Pons (tissue), 1 donor: Measurements from ENCODE around the gene SPZ1.
"Not testable (repeated sequence)": the region's sequence is repeated elsewhere in the genome, so short reads cannot be mapped to it uniquely, and the experiment has no call there.

ENCODE experiments used
- DNase-seq: peaks from one replicate; pipeline ENCODE4 v3.0.0-alpha.2; 2016; ENCODE audit warnings: low spot score

SPZ1 gene

GRCh38 chr5:80319702-80320101, at the start of gene SPZ1:
TSS of gene SPZ1 (plus strand) at chr5:80320002. CDS start at chr5:80320216, 214 bp downstream.
- no peak for DNase-seq

GRCh38 chr5:80270543-80270942, 49.3 kb upstream of the SPZ1 start:
- not testable (repeated sequence) for DNase-seq

- peak; percentile 81 for DNase-seq
These were observed 44.5 kb upstream of the SPZ1 start for GRCh38 chr5:80275347-80275746.

GRCh38 chr5:80276186-80276585, 43.6 kb upstream of the SPZ1 start:
- no peak for DNase-seq

GRCh38 chr5:80277191-80277590, 42.6 kb upstream of the SPZ1 start:
- DNase-seq = no peak

GRCh38 chr5:80282054-80282453, 37.7 kb upstream of the SPZ1 start:
- no peak for DNase-seq

- no peak for DNase-seq
These were observed 36.4 kb upstream of the SPZ1 start for GRCh38 chr5:80283360-80283759.

- DNase-seq = no peak
These were observed 35.1 kb upstream of the SPZ1 start for GRCh38 chr5:80284720-80285119.

GRCh38 chr5:80288177-80288576, 31.6 kb upstream of the SPZ1 start:
- DNase-seq = no peak

GRCh38 chr5:80289320-80289719, 30.5 kb upstream of the SPZ1 start:
- DNase-seq = no peak

- DNase-seq = no peak
These were observed 28.0 kb upstream of the SPZ1 start for GRCh38 chr5:80291761-80292160.

- no peak for DNase-seq
These were observed 23.7 kb upstream of the SPZ1 start for GRCh38 chr5:80296121-80296520.

- no peak for DNase-seq
These were observed 20.2 kb upstream of the SPZ1 start for GRCh38 chr5:80299601-80300000.

GRCh38 chr5:80300125-80300524, 19.7 kb upstream of the SPZ1 start:
- no peak for DNase-seq

- not testable (repeated sequence) for DNase-seq
These were observed 19.0 kb upstream of the SPZ1 start for GRCh38 chr5:80300796-80301195.

- DNase-seq = not testable (repeated sequence)
These were observed 18.5 kb upstream of the SPZ1 start for GRCh38 chr5:80301342-80301741.

- no peak for DNase-seq
These were observed 17.2 kb upstream of the SPZ1 start for GRCh38 chr5:80302636-80303035.

- DNase-seq = no peak
These were observed 11.3 kb upstream of the SPZ1 start for GRCh38 chr5:80308526-80308925.

GRCh38 chr5:80309871-80310665, 9.7 kb upstream of the SPZ1 start:
- no peak for DNase-seq

GRCh38 chr5:80315244-80315643, 4.6 kb upstream of the SPZ1 start:
- no peak for DNase-seq

- peak; percentile 73 for DNase-seq
These were observed 1.6 kb upstream of the SPZ1 start for GRCh38 chr5:80318212-80318611.

GRCh38 chr5:80324912-80325311, 5.1 kb downstream of the SPZ1 start:
- DNase-seq = no peak

- no peak for DNase-seq
These were observed 6.7 kb downstream of the SPZ1 start for GRCh38 chr5:80326468-80326867.

- no peak for DNase-seq
These were observed 17.6 kb downstream of the SPZ1 start for GRCh38 chr5:80337379-80337778.
